ENCODE data around the gene TBX4.
"Not testable (repeated sequence)": the region's sequence is repeated elsewhere in the genome, so short reads cannot be mapped to it uniquely, and the experiment has no call there.

TBX4 gene

GRCh38 chr17:61492759-61493526, 40.7 kb downstream of the TBX4 start:
- Histone ChIP-seq H3K27me3 (ENCODE audit: control insufficient read depth in 3 of 3, insufficient read depth in 3 of 3, low read depth in 1 of 3, low read length in 3 of 3) (peaks cover 0 to 7% (median 0%) of the 10 kb centered on the region in 3 experiments), H3K36me3 (replicated peaks in 1 of 2; ENCODE audit: control insufficient read depth in 2 of 2, insufficient read depth in 2 of 2, low read length in 2 of 2) (no peaks in the 10 kb centered on the region), H3K4me3 (ENCODE audit: low read length in 2 of 2) (no peak overlapping the region), H3K27ac (replicated peaks; ENCODE audit: low read length) (no peak overlapping the region), H3K18ac (ENCODE audit: low read length) (no peak overlapping the region), H3K4me2 (ENCODE audit: insufficient read depth, low read length, poor library complexity, severe bottlenecking) (no peak overlapping the region), H2AFZ (ENCODE audit: low read length) (no peak overlapping the region), H4K91ac (ENCODE audit: low read depth, low read length, poor library complexity) (no peak overlapping the region), H3K9me3 (replicated peaks in 1 of 2; ENCODE audit: control insufficient read depth in 2 of 2, insufficient read depth in 1 of 2, low read depth in 1 of 2, low read length in 2 of 2) (no peaks in the 10 kb centered on the region), H3K4me1 (ENCODE audit: control insufficient read depth in 2 of 2, insufficient read depth in 1 of 2, low read depth in 1 of 2, low read length in 2 of 2) (peaks cover 0 to 3% of the 10 kb centered on the region in 2 donors), H3K79me1 (ENCODE audit: low read depth, low read length) (no peaks in the 10 kb centered on the region), H2BK12ac (ENCODE audit: low read length) (no peak overlapping the region), H3K4ac (ENCODE audit: low read length) (no peak overlapping the region), H3K14ac (ENCODE audit: low read length) (no peak overlapping the region), H2BK5ac (ENCODE audit: low read length) (no peak overlapping the region), H3K23ac (ENCODE audit: low read depth, low read length, poor library complexity) (no peak overlapping the region), H2BK15ac (ENCODE audit: low read length) (no peak overlapping the region), H4K8ac (ENCODE audit: low read depth, low read length) (no peak overlapping the region), H3K9ac (ENCODE audit: low read depth, low read length, poor library complexity) (no peak overlapping the region), H2BK120ac (ENCODE audit: low read depth, low read length) (no peak overlapping the region), H2AK5ac (ENCODE audit: low read depth, low read length) (no peak overlapping the region)
- no peak for DNase-seq (ENCODE audit: low spot score)
- WGBS, 2 donors (ENCODE audit: extremely low coverage in 2 of 2, insufficient read length in 2 of 2, insufficient replicate concordance in 1 of 2), result no CpG with 5 or more reads among the region's 8 CpGs

GRCh38 chr17:61493830-61494324, 41.7 kb downstream of the TBX4 start:
- not testable (repeated sequence) for H2AK5ac ChIP-seq (ENCODE audit: low read depth, low read length); H3K4me2 ChIP-seq (ENCODE audit: insufficient read depth, low read length, poor library complexity, severe bottlenecking); H3K18ac ChIP-seq (ENCODE audit: low read length); H3K14ac ChIP-seq (ENCODE audit: low read length); H3K36me3 ChIP-seq (replicated peaks in 1 of 2; ENCODE audit: control insufficient read depth in 2 of 2, insufficient read depth in 2 of 2, low read length in 2 of 2); H3K27ac ChIP-seq (replicated peaks; ENCODE audit: low read length); H3K23ac ChIP-seq (ENCODE audit: low read depth, low read length, poor library complexity); H2BK12ac ChIP-seq (ENCODE audit: low read length); H2BK15ac ChIP-seq (ENCODE audit: low read length); H3K4me3 ChIP-seq (ENCODE audit: low read length in 2 of 2); H3K4ac ChIP-seq (ENCODE audit: low read length); H2AFZ ChIP-seq (ENCODE audit: low read length); H3K79me1 ChIP-seq (ENCODE audit: low read depth, low read length); H3K27me3 ChIP-seq (ENCODE audit: control insufficient read depth in 3 of 3, insufficient read depth in 3 of 3, low read depth in 1 of 3, low read length in 3 of 3); H2BK5ac ChIP-seq (ENCODE audit: low read length); H4K91ac ChIP-seq (ENCODE audit: low read depth, low read length, poor library complexity); H3K4me1 ChIP-seq (ENCODE audit: control insufficient read depth in 2 of 2, insufficient read depth in 1 of 2, low read depth in 1 of 2, low read length in 2 of 2); H4K8ac ChIP-seq (ENCODE audit: low read depth, low read length); H2BK120ac ChIP-seq (ENCODE audit: low read depth, low read length); DNase-seq (ENCODE audit: low spot score); H3K9me3 ChIP-seq (replicated peaks in 1 of 2; ENCODE audit: control insufficient read depth in 2 of 2, insufficient read depth in 1 of 2, low read depth in 1 of 2, low read length in 2 of 2); H3K9ac ChIP-seq (ENCODE audit: low read depth, low read length, poor library complexity)
- no CpG with 5 or more reads among the region's 7 CpGs for WGBS, 2 donors (ENCODE audit: extremely low coverage in 2 of 2, insufficient read length in 2 of 2, insufficient replicate concordance in 1 of 2)

- Histone ChIP-seq H2BK12ac (ENCODE audit: low read length) (no peak overlapping the region), H3K27ac (replicated peaks; ENCODE audit: low read length) (no peak overlapping the region)
Observed at GRCh38 chr17:61494325-61495160, 42.3 kb downstream of the TBX4 start.

More at GRCh38 chr17:61494325-61495160, 42.3 kb downstream of the TBX4 start:
- H3K18ac ChIP-seq (ENCODE audit: low read length), result no peak overlapping the region
- no peaks in the 10 kb centered on the region for H3K79me1 ChIP-seq (ENCODE audit: low read depth, low read length)
- no peak overlapping the region for H3K4ac ChIP-seq (ENCODE audit: low read length)
- H3K27me3 ChIP-seq (ENCODE audit: control insufficient read depth in 3 of 3, insufficient read depth in 3 of 3, low read depth in 1 of 3, low read length in 3 of 3), result no peaks in the 10 kb centered on the region
- no peak overlapping the region for H2BK5ac ChIP-seq (ENCODE audit: low read length)
- no peak overlapping the region for H2BK120ac ChIP-seq (ENCODE audit: low read depth, low read length)
- H3K4me2 ChIP-seq (ENCODE audit: insufficient read depth, low read length, poor library complexity, severe bottlenecking), result no peak overlapping the region
- H3K9ac ChIP-seq (ENCODE audit: low read depth, low read length, poor library complexity), result no peak overlapping the region
- H2AK5ac ChIP-seq (ENCODE audit: low read depth, low read length), result no peak overlapping the region
- H4K8ac ChIP-seq (ENCODE audit: low read depth, low read length), result no peak overlapping the region
- no peak overlapping the region for H3K23ac ChIP-seq (ENCODE audit: low read depth, low read length, poor library complexity)
- H2AFZ ChIP-seq (ENCODE audit: low read length), result no peak overlapping the region
- H4K91ac ChIP-seq (ENCODE audit: low read depth, low read length, poor library complexity), result no peak overlapping the region
- DNase-seq (ENCODE audit: low spot score), result no peak
- H3K4me1 ChIP-seq (ENCODE audit: control insufficient read depth in 2 of 2, insufficient read depth in 1 of 2, low read depth in 1 of 2, low read length in 2 of 2), result peaks cover 0 to 3% of the 10 kb centered on the region in 2 donors
- H2BK15ac ChIP-seq (ENCODE audit: low read length), result no peak overlapping the region
- no peaks in the 10 kb centered on the region for H3K36me3 ChIP-seq (replicated peaks in 1 of 2; ENCODE audit: control insufficient read depth in 2 of 2, insufficient read depth in 2 of 2, low read length in 2 of 2)
- no CpG with 5 or more reads among the region's 13 CpGs for WGBS, 2 donors (ENCODE audit: extremely low coverage in 2 of 2, insufficient read length in 2 of 2, insufficient replicate concordance in 1 of 2)
- H3K4me3 ChIP-seq (ENCODE audit: low read length in 2 of 2), result no peak overlapping the region
- no peaks in the 10 kb centered on the region for H3K9me3 ChIP-seq (replicated peaks in 1 of 2; ENCODE audit: control insufficient read depth in 2 of 2, insufficient read depth in 1 of 2, low read depth in 1 of 2, low read length in 2 of 2)
- H3K14ac ChIP-seq (ENCODE audit: low read length), result no peak overlapping the region
